IPS-20b (cell line): Measurements from ENCODE around the gene PCSK9.

Experiments used
- H3K27ac ChIP-seq: one replicate; pipeline ENCODE4 v1.5.1; 2013; ENCODE audit warnings: low read length
- H3K27me3 ChIP-seq: 2 replicates; pipeline ENCODE4 v1.6.1; 2013; ENCODE audit warnings: mild to moderate bottlenecking, low read length, inconsistent platforms; ENCODE audit not compliant: insufficient read depth
- H3K36me3 ChIP-seq: 2 replicates; pipeline ENCODE4 v1.6.1; 2013; ENCODE audit warnings: low read depth, mild to moderate bottlenecking, inconsistent platforms, low read length, moderate library complexity; ENCODE audit not compliant: insufficient read depth
- H3K4me1 ChIP-seq: 2 replicates; pipeline ENCODE4 v1.6.1; 2013; ENCODE audit warnings: mild to moderate bottlenecking, control low read depth, inconsistent platforms, low read length, moderate library complexity; ENCODE audit not compliant: insufficient read depth
- H3K4me3 ChIP-seq: 2 replicates; pipeline ENCODE4 v1.5.1; 2013; ENCODE audit warnings: mild to moderate bottlenecking, low read length, inconsistent platforms
- H3K9ac ChIP-seq: 2 replicates; pipeline ENCODE4 v1.6.1; 2013; ENCODE audit warnings: low read depth, mild to moderate bottlenecking, inconsistent platforms, low read length, moderate library complexity
- H3K9me3 ChIP-seq: 2 replicates; pipeline ENCODE4 v1.6.1; 2013; ENCODE audit warnings: mild to moderate bottlenecking, low read depth, low read length, inconsistent platforms; ENCODE audit not compliant: insufficient read depth

The PCSK9 gene

DNA sequence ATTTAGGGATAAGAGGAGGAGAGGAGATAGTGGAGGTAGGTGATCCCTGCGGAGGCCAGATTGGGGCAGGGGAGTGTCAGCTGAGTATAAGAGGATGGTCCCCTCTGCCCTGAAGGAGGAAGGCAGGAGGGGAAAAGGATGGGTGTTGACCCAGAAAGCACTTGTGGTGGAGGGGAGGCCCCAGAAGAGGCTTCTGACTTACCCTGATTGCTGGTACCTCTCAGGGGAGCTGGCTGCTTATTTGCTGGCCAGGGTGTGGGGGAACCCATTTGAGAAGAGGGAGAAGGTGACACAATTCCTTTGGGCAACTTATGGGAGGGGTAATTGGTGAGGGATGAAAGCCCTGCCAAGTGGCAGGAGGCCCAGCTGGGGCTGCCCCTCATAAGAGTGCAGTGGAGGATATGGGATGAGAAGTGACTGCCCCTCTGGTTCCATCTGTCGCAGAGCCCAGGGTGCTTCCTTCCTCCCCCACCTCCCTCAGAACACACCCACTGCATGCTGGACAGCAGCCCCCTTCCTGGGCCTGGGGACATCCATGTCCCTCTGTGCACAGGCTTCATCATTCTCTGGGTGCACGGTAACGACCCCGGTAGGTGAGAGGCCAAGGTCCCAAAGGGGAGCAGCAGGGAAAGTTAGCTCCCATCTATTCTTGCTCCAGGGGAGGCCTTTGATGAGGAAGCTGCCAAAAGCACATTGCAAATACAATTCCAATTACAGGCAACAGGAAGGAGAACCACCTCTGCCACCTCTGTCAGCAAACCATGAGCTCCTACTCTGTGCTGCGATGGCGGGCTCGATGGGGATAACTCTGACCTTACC is 1.4 kb upstream of the PCSK9 start:
- Histone ChIP-seq H3K27ac (no peak overlapping the region), H3K4me3 (no peak overlapping the region), H3K9me3 (no peaks in the 10 kb centered on the region), H3K4me1 (peaks cover 7% of the 10 kb centered on the region), H3K27me3 (peaks cover 50% of the 10 kb centered on the region), H3K9ac (no peak overlapping the region), H3K36me3 (no peaks in the 10 kb centered on the region)

DNA sequence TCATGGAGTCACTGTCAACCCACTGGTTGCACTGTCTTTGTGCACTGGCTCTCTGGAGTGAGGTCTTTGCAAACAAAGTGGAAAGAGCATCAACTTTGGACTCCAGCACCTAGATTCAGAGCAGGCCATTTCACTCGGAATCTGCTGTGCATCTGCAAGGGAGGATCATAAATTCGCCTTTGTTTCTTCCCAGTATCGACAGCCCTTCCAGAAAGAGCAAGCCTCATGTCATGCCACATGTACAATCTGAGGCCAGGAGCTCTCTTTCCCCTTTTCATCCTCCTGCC is 853 bp upstream of the PCSK9 start:
- no peak overlapping the region for H3K4me3 ChIP-seq
- H3K27ac ChIP-seq = no peak overlapping the region
- H3K9ac ChIP-seq = no peak overlapping the region
- peaks cover 7% of the 10 kb centered on the region for H3K4me1 ChIP-seq
- peaks cover 50% of the 10 kb centered on the region for H3K27me3 ChIP-seq
- no peaks in the 10 kb centered on the region for H3K9me3 ChIP-seq
- H3K36me3 ChIP-seq = no peaks in the 10 kb centered on the region

DNA sequence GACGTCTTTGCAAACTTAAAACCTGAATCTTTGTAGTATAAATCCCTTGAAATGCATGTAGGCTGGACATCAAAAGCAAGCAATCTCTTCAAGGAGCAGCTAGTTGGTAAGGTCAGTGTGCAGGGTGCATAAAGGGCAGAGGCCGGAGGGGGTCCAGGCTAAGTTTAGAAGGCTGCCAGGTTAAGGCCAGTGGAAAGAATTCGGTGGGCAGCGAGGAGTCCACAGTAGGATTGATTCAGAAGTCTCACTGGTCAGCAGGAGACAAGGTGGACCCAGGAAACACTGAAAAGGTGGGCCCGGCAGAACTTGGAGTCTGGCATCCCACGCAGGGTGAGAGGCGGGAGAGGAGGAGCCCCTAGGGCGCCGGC is 390 bp upstream of the PCSK9 start:
- Histone ChIP-seq H3K27ac (no peak overlapping the region), H3K4me1 (peaks cover 7% of the 10 kb centered on the region), H3K27me3 (peaks cover 50% of the 10 kb centered on the region), H3K9me3 (no peaks in the 10 kb centered on the region), H3K9ac (no peak overlapping the region; the same call in 1 of the 2 replicates), H3K36me3 (no peaks in the 10 kb centered on the region), H3K4me3 (peak overlapping the region; percentile 71; the same call in 1 of the 2 replicates)

DNA sequence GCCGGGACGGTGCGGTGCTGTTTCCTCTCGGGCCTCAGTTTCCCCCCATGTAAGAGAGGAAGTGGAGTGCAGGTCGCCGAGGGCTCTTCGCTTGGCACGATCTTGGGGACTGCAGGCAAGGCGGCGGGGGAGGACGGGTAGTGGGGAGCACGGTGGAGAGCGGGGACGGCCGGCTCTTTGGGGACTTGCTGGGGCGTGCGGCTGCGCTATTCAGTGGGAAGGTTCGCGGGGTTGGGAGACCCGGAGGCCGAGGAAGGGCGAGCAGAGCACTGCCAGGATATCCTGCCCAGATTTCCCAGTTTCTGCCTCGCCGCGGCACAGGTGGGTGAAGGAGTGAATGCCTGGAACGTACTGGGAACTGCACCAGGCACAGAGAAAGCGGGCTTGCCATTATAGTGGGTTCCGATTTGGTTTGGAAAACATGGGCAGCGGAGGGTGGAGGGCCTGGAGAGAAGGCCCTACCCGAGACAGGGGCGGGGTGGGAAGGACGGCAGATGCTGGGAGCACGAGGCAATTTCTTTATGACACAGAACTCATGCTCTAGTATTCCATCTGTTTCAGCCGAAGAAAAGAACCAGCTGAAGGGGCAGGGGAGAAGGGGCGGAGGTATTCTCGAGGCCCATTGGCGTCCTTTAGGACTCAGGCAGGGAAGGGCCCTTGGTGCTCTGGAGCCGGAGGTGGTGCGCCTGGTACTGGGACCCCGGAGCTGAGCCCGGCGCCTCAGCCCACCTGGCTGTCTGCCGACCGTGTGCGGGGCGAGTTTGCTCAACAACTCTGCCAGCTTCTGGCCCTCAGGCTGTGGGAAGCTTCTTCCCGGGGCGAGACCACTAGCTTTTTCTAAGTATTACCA is 960 bp downstream of the PCSK9 start:
- peaks cover 8% of the 10 kb centered on the region; the same call in 1 of the 2 replicates for H3K36me3 ChIP-seq
- H3K9ac ChIP-seq = peak overlapping the region; percentile 29; the same call in 1 of the 2 replicates
- peaks cover 50% of the 10 kb centered on the region for H3K27me3 ChIP-seq
- no peaks in the 10 kb centered on the region for H3K9me3 ChIP-seq
- peak overlapping the region; percentile 71 for H3K4me3 ChIP-seq
- H3K27ac ChIP-seq = no peak overlapping the region
- peaks cover 7% of the 10 kb centered on the region for H3K4me1 ChIP-seq

DNA sequence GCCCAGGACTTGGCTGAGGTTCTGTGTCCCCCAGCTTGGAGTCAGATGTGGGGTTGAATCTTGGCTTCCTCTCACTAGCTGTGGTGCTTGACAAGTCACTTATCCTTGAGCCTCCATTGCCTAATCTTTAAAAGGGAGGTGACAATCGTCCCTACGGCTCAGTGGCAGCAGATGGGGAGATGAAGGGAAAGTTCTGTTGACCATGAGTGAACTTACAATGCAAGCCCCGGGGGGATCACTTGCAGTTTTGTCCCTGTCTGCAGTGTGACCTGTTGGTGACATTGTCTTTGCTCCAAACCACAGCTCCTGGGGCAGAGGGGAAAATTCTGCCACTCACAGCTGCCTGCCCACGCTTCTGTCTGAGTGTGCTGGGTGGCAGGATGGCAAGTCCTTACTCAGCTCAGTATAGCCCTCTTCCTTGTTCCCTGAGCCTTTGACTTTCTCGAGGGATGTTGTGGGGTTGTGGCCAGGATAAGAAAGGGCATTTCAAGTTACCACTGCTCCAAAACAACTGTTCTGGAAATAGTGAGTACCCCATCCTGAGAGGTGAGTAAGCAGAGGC is 1.7 kb downstream of the PCSK9 start:
- Histone ChIP-seq H3K9ac (peak overlapping the region; percentile 28; the same call in 1 of the 2 replicates), H3K9me3 (no peaks in the 10 kb centered on the region), H3K27me3 (peaks cover 50% of the 10 kb centered on the region), H3K4me1 (peaks cover 7% of the 10 kb centered on the region), H3K27ac (no peak overlapping the region), H3K36me3 (peaks cover 8% of the 10 kb centered on the region; the same call in 1 of the 2 replicates), H3K4me3 (peak overlapping the region; percentile 71)

DNA sequence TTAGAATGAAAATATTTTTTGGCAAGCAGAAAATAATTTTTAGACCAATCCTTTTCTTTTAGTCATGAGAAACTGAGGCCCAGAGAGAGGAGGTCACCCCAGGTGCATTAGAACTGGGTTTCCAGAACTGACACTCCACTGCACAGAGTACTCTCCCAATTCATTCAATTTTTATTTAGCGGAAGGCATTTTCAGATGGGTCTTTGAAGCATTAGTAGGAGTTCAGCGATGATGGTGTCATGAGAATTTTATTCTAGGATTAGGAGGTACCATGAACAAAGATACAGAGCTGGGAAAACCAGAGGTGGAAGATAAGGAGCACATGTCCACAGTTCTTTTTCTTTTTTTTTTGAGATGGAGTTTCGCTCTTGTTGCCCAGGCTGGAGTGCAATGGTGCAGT is 2.3 kb downstream of the PCSK9 start:
- Histone ChIP-seq H3K36me3 (peaks cover 8% of the 10 kb centered on the region; the same call in 1 of the 2 replicates), H3K27me3 (peaks cover 50% of the 10 kb centered on the region), H3K27ac (no peak overlapping the region), H3K9me3 (no peaks in the 10 kb centered on the region), H3K9ac (no peak overlapping the region), H3K4me1 (peaks cover 7% of the 10 kb centered on the region), H3K4me3 (no peak overlapping the region)

DNA sequence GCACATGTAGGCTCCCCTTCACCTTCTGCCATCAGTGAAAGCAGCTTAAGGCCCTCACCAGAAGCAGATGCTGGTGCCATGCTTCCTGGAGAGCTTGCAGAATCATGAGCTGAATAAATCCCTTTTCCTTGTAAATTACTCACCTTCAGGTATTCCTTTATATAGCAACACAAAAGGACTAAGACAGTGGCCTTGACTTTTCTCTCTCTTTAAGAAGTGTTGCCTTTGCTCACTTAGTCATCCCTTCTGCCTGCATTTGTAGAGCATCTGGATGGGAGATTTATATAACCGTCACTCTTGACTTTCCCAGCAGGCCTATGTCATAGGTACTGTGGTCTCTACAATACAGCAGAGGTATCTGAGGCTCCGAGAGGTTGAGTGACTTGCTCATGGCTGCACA is 3.7 kb downstream of the PCSK9 start:
- H3K4me1 ChIP-seq = peaks cover 7% of the 10 kb centered on the region
- no peak overlapping the region for H3K9ac ChIP-seq
- H3K27ac ChIP-seq = no peak overlapping the region
- peaks cover 8% of the 10 kb centered on the region; the same call in 1 of the 2 replicates for H3K36me3 ChIP-seq
- no peak overlapping the region for H3K4me3 ChIP-seq
- H3K9me3 ChIP-seq = no peaks in the 10 kb centered on the region
- H3K27me3 ChIP-seq = peaks cover 38% of the 10 kb centered on the region

DNA sequence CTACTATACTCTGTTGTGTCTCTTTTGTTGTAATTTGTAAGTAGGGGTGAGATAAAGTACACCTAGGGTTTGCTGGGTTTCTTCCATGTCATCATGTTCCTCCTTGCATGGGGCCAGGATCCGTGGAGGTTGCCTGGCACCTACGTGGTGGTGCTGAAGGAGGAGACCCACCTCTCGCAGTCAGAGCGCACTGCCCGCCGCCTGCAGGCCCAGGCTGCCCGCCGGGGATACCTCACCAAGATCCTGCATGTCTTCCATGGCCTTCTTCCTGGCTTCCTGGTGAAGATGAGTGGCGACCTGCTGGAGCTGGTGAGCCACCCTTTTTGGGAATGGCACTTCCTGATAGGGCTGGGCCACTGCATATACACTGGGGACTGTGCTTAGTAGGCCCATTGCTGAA is 4.4 kb downstream of the PCSK9 start:
- Histone ChIP-seq H3K27ac (no peak overlapping the region), H3K9me3 (no peaks in the 10 kb centered on the region), H3K36me3 (peaks cover 10% of the 10 kb centered on the region; the same call in 1 of the 2 replicates), H3K9ac (no peak overlapping the region), H3K27me3 (peaks cover 30% of the 10 kb centered on the region), H3K4me3 (no peak overlapping the region), H3K4me1 (peaks cover 4% of the 10 kb centered on the region)

DNA sequence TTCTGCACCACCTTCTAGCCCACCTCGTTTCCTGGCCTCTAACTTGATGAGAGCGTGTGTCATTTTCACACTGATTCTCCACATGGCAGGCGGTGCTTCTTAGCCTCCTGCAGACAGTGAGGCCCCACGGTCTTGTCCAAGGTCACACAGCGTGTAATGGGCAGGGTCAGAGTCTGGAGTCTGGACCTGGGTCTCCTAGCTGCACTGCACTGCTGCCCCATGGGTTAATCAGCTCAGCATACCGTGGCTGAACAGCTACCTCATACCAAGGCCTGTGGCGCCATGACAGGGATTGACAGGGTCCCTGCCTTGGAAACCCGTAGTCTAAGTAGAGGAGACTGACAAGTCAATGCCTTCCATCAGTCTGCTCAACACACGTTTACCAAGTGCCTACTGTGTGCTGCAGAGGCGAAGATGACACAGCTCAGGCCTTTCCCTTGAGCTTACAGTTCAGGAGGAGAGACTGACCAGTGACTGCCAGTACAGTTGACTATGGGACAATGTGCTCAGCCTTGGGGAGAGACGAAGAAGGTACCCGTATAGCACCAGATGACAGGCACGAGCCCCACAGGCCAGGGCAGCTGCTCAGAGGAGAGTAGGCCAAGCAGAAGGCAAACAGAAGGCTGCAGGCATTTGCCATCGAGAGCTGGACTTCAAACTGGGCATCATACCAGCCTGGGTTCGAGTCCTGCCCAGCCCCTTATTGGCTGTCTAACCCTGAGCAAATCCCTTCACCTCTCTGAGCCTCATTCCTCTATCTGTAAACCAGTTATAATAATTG is 5.5 kb downstream of the PCSK9 start:
- no peak overlapping the region for H3K9ac ChIP-seq
- H3K4me1 ChIP-seq = no peaks in the 10 kb centered on the region; the same call in 1 of the 2 replicates
- no peak overlapping the region for H3K27ac ChIP-seq
- H3K4me3 ChIP-seq = no peak overlapping the region
- H3K27me3 ChIP-seq = peaks cover 20% of the 10 kb centered on the region
- peaks cover 13% of the 10 kb centered on the region; the same call in 1 of the 2 replicates for H3K36me3 ChIP-seq
- H3K9me3 ChIP-seq = no peaks in the 10 kb centered on the region

DNA sequence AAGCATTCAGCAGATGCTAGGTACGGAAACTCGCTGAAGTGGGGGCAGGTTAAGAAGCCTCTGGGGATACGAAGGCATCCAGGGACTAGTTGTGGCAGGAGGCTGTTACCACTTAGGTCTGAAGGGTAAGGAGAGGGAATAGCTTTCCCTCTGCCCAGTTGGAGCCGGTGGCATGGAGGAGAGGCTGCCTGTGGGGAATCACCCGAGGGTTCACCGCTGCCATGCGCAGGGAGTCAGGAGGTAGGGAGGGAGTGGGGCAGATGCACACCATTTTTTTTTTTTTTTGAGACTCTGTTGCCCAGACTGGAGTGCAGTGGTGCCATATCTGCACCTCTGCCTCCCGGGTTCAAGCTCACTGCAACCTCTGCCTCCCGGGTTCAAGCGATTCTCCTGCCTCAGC is 6.1 kb downstream of the PCSK9 start:
- Histone ChIP-seq H3K36me3 (peaks cover 13% of the 10 kb centered on the region; the same call in 1 of the 2 replicates), H3K27me3 (peaks cover 13% of the 10 kb centered on the region), H3K9ac (no peak overlapping the region), H3K4me1 (no peaks in the 10 kb centered on the region; the same call in 1 of the 2 replicates), H3K27ac (no peak overlapping the region), H3K4me3 (no peak overlapping the region), H3K9me3 (no peaks in the 10 kb centered on the region)

DNA sequence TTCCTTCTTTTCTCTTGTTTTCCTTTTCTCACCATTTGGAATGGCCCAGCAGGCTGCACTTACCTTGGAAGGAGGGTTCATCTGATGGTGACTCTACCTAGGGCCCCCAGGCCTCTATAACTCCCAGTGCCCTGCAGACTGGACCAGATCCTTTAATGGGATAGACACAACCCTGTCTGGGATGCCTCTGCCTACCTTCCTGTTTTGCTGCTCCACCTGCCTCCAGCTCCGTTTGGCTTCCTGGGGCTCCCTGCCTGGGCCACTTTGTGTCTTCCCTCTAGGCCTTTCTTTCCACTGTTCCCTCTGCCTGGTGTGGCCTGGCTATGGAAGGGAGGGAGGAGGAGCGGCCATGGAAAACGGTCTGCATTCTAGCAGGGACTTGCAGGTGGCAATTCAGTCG is 7.5 kb downstream of the PCSK9 start:
- Histone ChIP-seq H3K9ac (no peak overlapping the region), H3K27me3 (no peaks in the 10 kb centered on the region; the same call in 1 of the 2 replicates), H3K4me3 (no peak overlapping the region), H3K36me3 (peaks cover 13% of the 10 kb centered on the region; the same call in 1 of the 2 replicates), H3K9me3 (no peaks in the 10 kb centered on the region), H3K27ac (no peak overlapping the region), H3K4me1 (no peaks in the 10 kb centered on the region; the same call in 1 of the 2 replicates)
